K562 (cell line): ENCODE data around the gene SLC36A3. TPM values are rescaled to one million over a fixed set of nuclear protein-coding genes. Genes with fewer than 3 reads are reported as not detected.

Experiments
- ATAC-seq: fragments of 200-7000 bp; cut with Tn5 transposase; 3 replicates; pipeline ENCODE4 v1.9.1; 2020; ENCODE audit warnings: moderate library complexity
- BruUV-seq: library from RNA; stranded (reverse); fragments of 400-500 nt; replicated peaks from 2 replicates; lab custom pipeline; 2021; lab: Mats Ljungman, UMichigan
- CTCF ChIA-PET: fragments of 300-600 bp; formaldehyde crosslinking; extraction: SDS; loops from one replicate; lab custom pipeline; 2021; ENCODE audit warnings: low intra/inter-chr PET ratio; lab: Yijun Ruan, JAX
- POLR2A ChIA-PET: fragments of 300-600, 350-650 bp; sonication (Branson Sonifier 250); formaldehyde crosslinking; extraction: SDS; loops from one replicate; lab custom pipeline; 2021; ENCODE audit warnings: antibody characterized with exemption, inconsistent platforms; lab: Yijun Ruan, JAX
- DNase-seq, 4 experiments: peaks; one replicate each; pipeline versions ENCODE4 v3.0.0 to v3.0.0-alpha.2; 2011 to 2018; ENCODE audit warnings: low spot score in 3 of 4, mixed read lengths in 3 of 4; ENCODE audit errors: extremely low read depth in 1 of 4
- FAIRE-seq: peaks from 2 replicates; lab custom pipeline; 2011; peaks lifted over from hg19 to GRCh38; lab: Jason Lieb, UNC
- H2AFZ ChIP-seq: 2 replicates; pipeline ENCODE4 v1.6.0; 2011; ENCODE audit warnings: low read depth, low read length, control low read depth, inconsistent platforms
- H3K27ac ChIP-seq: fragments of 200-600 bp; 3 replicates; pipeline ENCODE4 v1.8.0; 2011; ENCODE audit warnings: low read depth, mild to moderate bottlenecking, control low read depth, inconsistent platforms, low read length, moderate library complexity, mixed read lengths; ENCODE audit errors: extremely low read depth
- H3K27me3 ChIP-seq, 2 experiments: fragments of 300-600 bp in 1 of 2; 2 replicates in 1 of 2; 3 replicates in 1 of 2; pipeline versions ENCODE4 v1.6.0 to v1.8.0; 2011; ENCODE audit warnings: inconsistent platforms in 2 of 2, low read length in 2 of 2, mild to moderate bottlenecking in 1 of 2, mixed read lengths in 1 of 2, moderate library complexity in 1 of 2; ENCODE audit not compliant: control insufficient read depth in 2 of 2, insufficient read depth in 2 of 2
- H3K36me3 ChIP-seq: fragments of 300-600 bp; 3 replicates; pipeline ENCODE4 v1.8.0; 2011; ENCODE audit warnings: mild to moderate bottlenecking, low read length, inconsistent platforms; ENCODE audit not compliant: control insufficient read depth, insufficient read depth
- H3K4me1 ChIP-seq, 2 experiments: fragments of 200-600 bp in 1 of 2; replicated peaks in 1 of 2; 2 replicates in 1 of 2; 3 replicates in 1 of 2; pipeline versions ENCODE4 v1.5.1 to v1.8.0; 2011; ENCODE audit warnings: inconsistent platforms in 2 of 2, low read length in 2 of 2, mild to moderate bottlenecking in 1 of 2, mixed read lengths in 1 of 2, moderate library complexity in 1 of 2; ENCODE audit not compliant: control insufficient read depth in 2 of 2, insufficient read depth in 2 of 2
- H3K4me2 ChIP-seq: 2 replicates; pipeline ENCODE4 v1.6.1; 2011; ENCODE audit warnings: low read length, control low read depth, inconsistent platforms, mixed read lengths; ENCODE audit not compliant: insufficient read depth
- H3K4me3 ChIP-seq: fragments of 200-600 bp; sonication (generic), shearing (Covaris generic); 2 replicates; pipeline ENCODE4 v1.5.1; 2016; ENCODE audit warnings: control low read depth, inconsistent platforms
- H3K79me2 ChIP-seq: fragments of 200-600 bp; 3 replicates; pipeline ENCODE4 v1.8.0; 2011; ENCODE audit warnings: low read length, inconsistent platforms; ENCODE audit not compliant: control insufficient read depth, insufficient read depth
- H3K9ac ChIP-seq, 2 experiments: 2 replicates each; pipeline versions ENCODE4 v1.6.0 to v1.6.1; 2011; ENCODE audit warnings: low read depth in 2 of 2, low read length in 2 of 2, control low read depth in 1 of 2, inconsistent platforms in 1 of 2, mild to moderate bottlenecking in 1 of 2, mixed read lengths in 1 of 2; ENCODE audit not compliant: insufficient read depth in 1 of 2
- H3K9me1 ChIP-seq: one replicate; pipeline ENCODE4 v1.6.0; 2011; ENCODE audit warnings: inconsistent platforms, mild to moderate bottlenecking, low read length, moderate library complexity; ENCODE audit not compliant: control insufficient read depth, insufficient read depth
- H3K9me3 ChIP-seq: replicated peaks from 2 replicates; pipeline ENCODE4 v1.5.1; 2011; ENCODE audit warnings: low read depth, low read length, inconsistent platforms; ENCODE audit not compliant: control insufficient read depth, insufficient read depth
- H4K20me1 ChIP-seq: replicated peaks from 2 replicates; pipeline ENCODE4 v1.6.1; 2011; ENCODE audit warnings: low read length, inconsistent platforms, mixed read lengths; ENCODE audit not compliant: control insufficient read depth, insufficient read depth
- BRD9 ChIP-seq: fragments of 450-650 bp; IDR thresholded peaks from 2 replicates; pipeline ENCODE4 v1.6.1; 2018; ENCODE audit warnings: low read depth; ENCODE audit not compliant: partially characterized antibody
- CBFB ChIP-seq: sonication (generic); formaldehyde crosslinking; IDR thresholded peaks from 2 replicates; pipeline ENCODE4 v1.4.0; 2020; ENCODE audit warnings: mild to moderate bottlenecking, missing genetic modification reagents
- CSDE1 ChIP-seq, 2 experiments: fragments of 450-650 bp; IDR thresholded peaks; 2 replicates each; pipeline ENCODE4 v1.6.1; 2016; ENCODE audit warnings: mild to moderate bottlenecking in 1 of 2
- ELF1 ChIP-seq: fragments of 200-800 bp; sonication (Bioruptor generic); IDR thresholded peaks from 2 replicates; pipeline ENCODE4 v1.6.1; 2016; ENCODE audit warnings: missing genetic modification characterization, missing compliant biosample characterization
- EZH2 ChIP-seq: IDR thresholded peaks from 2 replicates; pipeline ENCODE4 v1.6.1; 2012; ENCODE audit warnings: low read depth, mild to moderate bottlenecking, inconsistent platforms, low read length, borderline replicate concordance
- FIP1L1 ChIP-seq: fragments of 200-400 bp; formaldehyde crosslinking; IDR thresholded peaks from 2 replicates; pipeline ENCODE4 v1.6.1; 2018; ENCODE audit warnings: mild to moderate bottlenecking, low read depth, low read length; ENCODE audit not compliant: poor library complexity, severe bottlenecking
- GATAD2A ChIP-seq: fragments of 450-650 bp; IDR thresholded peaks from 2 replicates; pipeline ENCODE4 v1.6.1; 2017
- HIVEP1 ChIP-seq: fragments of 250-450 bp; sonication (Bioruptor Pico); IDR thresholded peaks from 2 replicates; pipeline ENCODE4 v1.4.0; 2020; ENCODE audit warnings: mild to moderate bottlenecking
- HNRNPL ChIP-seq: fragments of 200-400 bp; formaldehyde crosslinking; IDR thresholded peaks from 2 replicates; pipeline ENCODE4 v1.6.1; 2017; ENCODE audit warnings: low read depth, mild to moderate bottlenecking, low read length
- KDM5B ChIP-seq: fragments of 200-600 bp; sonication (generic); IDR thresholded peaks from 2 replicates; pipeline ENCODE4 v1.6.1; 2012; ENCODE audit warnings: low read depth, mild to moderate bottlenecking, moderate library complexity, low read length, control low read depth, inconsistent platforms; ENCODE audit not compliant: insufficient replicate concordance
- MEF2D ChIP-seq: conservative IDR thresholded peaks from 2 replicates; pipeline ENCODE4 v1.6.1; 2016; ENCODE audit warnings: low read depth, missing genetic modification characterization, missing compliant biosample characterization
- PHF20 ChIP-seq: fragments of 450-650 bp; IDR thresholded peaks from 2 replicates; pipeline ENCODE4 v1.6.1; 2018; ENCODE audit not compliant: partially characterized antibody
- RBM14 ChIP-seq: fragments of 200-400 bp; formaldehyde crosslinking; IDR thresholded peaks from 2 replicates; pipeline ENCODE4 v1.6.1; 2018; ENCODE audit warnings: low read depth, mild to moderate bottlenecking, low read length, moderate library complexity, borderline replicate concordance; ENCODE audit not compliant: insufficient read depth
- RBM15 ChIP-seq: fragments of 200-400 bp; formaldehyde crosslinking; IDR thresholded peaks from 2 replicates; pipeline ENCODE4 v1.6.1; 2018; ENCODE audit warnings: mild to moderate bottlenecking, low read length, moderate library complexity; ENCODE audit not compliant: insufficient read depth
- RUNX1 ChIP-seq: sonication (generic); IDR thresholded peaks from 2 replicates; pipeline ENCODE4 v1.6.1; 2016; ENCODE audit warnings: antibody characterized with exemption, low read depth
- SMARCA5 ChIP-seq: fragments of 450-650 bp; IDR thresholded peaks from 2 replicates; pipeline ENCODE4 v1.6.1; 2016
- SNIP1 ChIP-seq: fragments of 450-650 bp; IDR thresholded peaks from 2 replicates; pipeline ENCODE4 v1.7.1; 2017; ENCODE audit warnings: low read depth, mild to moderate bottlenecking
- WGBS: fragments of 100-300 bp; shearing (Covaris generic); methylation state at CpG from one replicate; pipeline ENCODE4 v1.1.6; 2016; ENCODE audit warnings: low coverage, mixed read lengths; ENCODE audit not compliant: insufficient coverage; ENCODE audit errors: missing lambda C conversion rate; 5-methylcytosine and 5-hydroxymethylcytosine counted together
- in situ Hi-C: fragments of 300-500 bp; cut with MboI; formaldehyde crosslinking; loops from 4 replicates; pipeline ENCODE4 v1.15.0; 2018; ENCODE audit warnings: inconsistent platforms, mixed read lengths
- intact Hi-C: fragments of 100-400 bp; cut with micrococcal nuclease; formaldehyde crosslinking; loops from 2 replicates; pipeline ENCODE4 v1.14.2; 2022
- polyA plus RNA-seq, 8 experiments: library from polyadenylated mRNA; depleted of rRNA in 4 of 8; stranded (reverse) in 5 of 8; unstranded in 3 of 8; fragments of >200 nt; fragmentation: Nextera tagmentation in 2 of 8; fragmentation: Illumina TruSeq in 1 of 8; extraction: Ambion mirVana in 2 of 8; extraction: Trizol in 1 of 8; gene quantifications; 2 replicates each; pipeline versions ENCODE4 v1.2.1 to v1.2.3, GENCODE V29; 2011 to 2014; ENCODE audit warnings: inconsistent platforms in 1 of 8, missing spikeins in 1 of 8
- total RNA-seq, 7 experiments: library from RNA; depleted of rRNA in 6 of 7; stranded (reverse); fragments of >200 nt in 6 of 7; fragmentation: Illumina TruSeq in 2 of 7; extraction: Trizol in 2 of 7; gene quantifications; 2 replicates each; pipeline versions ENCODE4 v1.2.1 to v1.2.3, GENCODE V29; 2011 to 2021; ENCODE audit warnings: low replicate concordance in 1 of 7
- TF ChIP-seq, protein P1 (sequence below): sonication (generic); formaldehyde crosslinking; IDR thresholded peaks from 2 replicates; pipeline ENCODE4 v1.8.0; 2022; ENCODE audit warnings: missing genetic modification reagents, mild to moderate bottlenecking, borderline replicate concordance
- TF ChIP-seq, protein P2 (sequence below): fragments of 200-800 bp; sonication (Bioruptor generic); IDR thresholded peaks from 2 replicates; pipeline ENCODE4 v1.6.1; 2017; ENCODE audit warnings: missing genetic modification characterization, missing compliant biosample characterization
- TF ChIP-seq, protein P3 (sequence below): IDR thresholded peaks from 3 replicates; pipeline ENCODE4 v1.6.1; 2011; ENCODE audit warnings: borderline replicate concordance, mild to moderate bottlenecking; ENCODE audit not compliant: insufficient read length, insufficient read depth

Gene SLC36A3
- total and polyA plus RNA-seq, 9 of the 15 experiments (the other 6 are each of a cell fraction or from before 2014, with no cell fraction given): not detected

DNA sequence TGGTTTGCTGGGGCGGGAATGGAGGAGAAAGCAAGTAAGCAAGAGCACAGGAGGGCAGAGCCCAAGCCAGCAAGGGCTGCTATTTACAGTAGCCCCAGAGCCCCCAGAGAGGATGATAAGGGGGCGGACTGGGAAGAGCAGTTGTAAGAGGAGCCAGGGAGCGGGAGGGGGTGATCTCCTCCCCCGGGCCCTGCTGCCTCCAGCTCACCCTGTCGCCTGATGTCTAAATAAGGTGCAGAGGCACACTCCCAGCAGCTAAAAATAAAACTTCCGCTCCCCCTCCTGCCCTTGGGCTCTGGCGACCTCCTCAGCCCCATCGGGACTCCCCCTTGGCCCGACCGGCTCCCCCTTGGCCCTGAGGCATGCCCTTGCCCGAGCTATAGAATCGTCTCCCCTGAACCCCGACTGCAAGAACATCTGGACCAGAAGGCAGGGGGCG is 65.2 kb downstream of the SLC36A3 start:
- BruUV-seq: no TSS peak
- ATAC-seq (peak; percentile 55), DNase-seq (peak in 2 of 4 experiments; percentile 26 to 27), FAIRE-seq (no peak)
- no peaks in the 10 kb centered on the region for H4K20me1 ChIP-seq
- ChIA-PET POLR2A (interaction anchor here (0.6 to 0.8 kb wide), 4 partner anchors 9 to 449 kb away, joined by 3 read pairs; partner anchors contain the start of gene GM2A), CTCF (interaction anchor here (0.9 to 3.6 kb wide), 2 partner anchors 74 to 112 kb away, joined by 4 to 17 read pairs; no protein-coding TSS in a partner anchor)
- H3K9me1 ChIP-seq: no peaks in the 10 kb centered on the region
- H3K27ac ChIP-seq: no peak overlapping the region
- intact Hi-C loops: loop anchor here (2.0 kb wide), 3 partner anchors 74 to 236 kb away; no protein-coding TSS in a partner anchor
- peaks cover 0 to 24% of the 10 kb centered on the region in 2 experiments; a peak in 3 of 5 replicates for H3K27me3 ChIP-seq
- H3K9me3 ChIP-seq: no peaks in the 10 kb centered on the region
- 8% methylated on average over 9 of the region's 14 CpGs for WGBS
- no peak overlapping the region for H3K4me3 ChIP-seq
- H2AFZ ChIP-seq: peak overlapping the region; percentile 14; the same call in 1 of the 2 replicates
- peak overlapping the region in 1 of 2 experiments; percentile 61; a peak in 1 of 4 replicates for H3K9ac ChIP-seq
- H3K4me1 ChIP-seq: peaks cover 0 to 6% of the 10 kb centered on the region in 2 experiments; a peak in 3 of 5 replicates
- H3K79me2 ChIP-seq: no peaks in the 10 kb centered on the region
- H3K36me3 ChIP-seq: no peaks in the 10 kb centered on the region
- H3K4me2 ChIP-seq: no peak overlapping the region
- in situ Hi-C loops: loop anchor here (5.0 kb wide), 2 partner anchors 66 to 116 kb away; no protein-coding TSS in a partner anchor
- TF ChIP-seq SMARCA5 (no peak), HNRNPL (no peak), BRD9 (no peak), EZH2 (no peak), RBM14 (no peak), KDM5B (no peak), FIP1L1 (no peak), RBM15 (no peak), CBFB (no peak), HIVEP1 (CRISPR knock-in tag) (no peak), PHF20 (no peak), GATAD2A (no peak), ELF1 (tag) (no peak), CSDE1 (IDR thresholded peaks at IDR 0.05) (no peak), RUNX1 (no peak), MEF2D (tag) (0 out of 2 replicates have a peak, but pooled peaks have one; percentile 55), SNIP1 (no peak)
- TF ChIP-seq, protein P1, sequence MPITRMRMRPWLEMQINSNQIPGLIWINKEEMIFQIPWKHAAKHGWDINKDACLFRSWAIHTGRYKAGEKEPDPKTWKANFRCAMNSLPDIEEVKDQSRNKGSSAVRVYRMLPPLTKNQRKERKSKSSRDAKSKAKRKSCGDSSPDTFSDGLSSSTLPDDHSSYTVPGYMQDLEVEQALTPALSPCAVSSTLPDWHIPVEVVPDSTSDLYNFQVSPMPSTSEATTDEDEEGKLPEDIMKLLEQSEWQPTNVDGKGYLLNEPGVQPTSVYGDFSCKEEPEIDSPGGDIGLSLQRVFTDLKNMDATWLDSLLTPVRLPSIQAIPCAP (CRISPR knock-in tag): no peak
- TF ChIP-seq, protein P2, sequence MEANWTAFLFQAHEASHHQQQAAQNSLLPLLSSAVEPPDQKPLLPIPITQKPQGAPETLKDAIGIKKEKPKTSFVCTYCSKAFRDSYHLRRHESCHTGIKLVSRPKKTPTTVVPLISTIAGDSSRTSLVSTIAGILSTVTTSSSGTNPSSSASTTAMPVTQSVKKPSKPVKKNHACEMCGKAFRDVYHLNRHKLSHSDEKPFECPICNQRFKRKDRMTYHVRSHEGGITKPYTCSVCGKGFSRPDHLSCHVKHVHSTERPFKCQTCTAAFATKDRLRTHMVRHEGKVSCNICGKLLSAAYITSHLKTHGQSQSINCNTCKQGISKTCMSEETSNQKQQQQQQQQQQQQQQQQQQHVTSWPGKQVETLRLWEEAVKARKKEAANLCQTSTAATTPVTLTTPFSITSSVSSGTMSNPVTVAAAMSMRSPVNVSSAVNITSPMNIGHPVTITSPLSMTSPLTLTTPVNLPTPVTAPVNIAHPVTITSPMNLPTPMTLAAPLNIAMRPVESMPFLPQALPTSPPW (CRISPR knock-in tag): peak; percentile 56; the same call in 1 of the 2 replicates
- TF ChIP-seq, protein P3, sequence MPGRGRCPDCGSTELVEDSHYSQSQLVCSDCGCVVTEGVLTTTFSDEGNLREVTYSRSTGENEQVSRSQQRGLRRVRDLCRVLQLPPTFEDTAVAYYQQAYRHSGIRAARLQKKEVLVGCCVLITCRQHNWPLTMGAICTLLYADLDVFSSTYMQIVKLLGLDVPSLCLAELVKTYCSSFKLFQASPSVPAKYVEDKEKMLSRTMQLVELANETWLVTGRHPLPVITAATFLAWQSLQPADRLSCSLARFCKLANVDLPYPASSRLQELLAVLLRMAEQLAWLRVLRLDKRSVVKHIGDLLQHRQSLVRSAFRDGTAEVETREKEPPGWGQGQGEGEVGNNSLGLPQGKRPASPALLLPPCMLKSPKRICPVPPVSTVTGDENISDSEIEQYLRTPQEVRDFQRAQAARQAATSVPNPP: no peak
